IMR-90 (cell line): Measurements from ENCODE around the gene NOXRED1.

Source experiments
- BHLHE40 ChIP-seq: fragments of 150-350 bp; IDR thresholded peaks from 2 replicates; pipeline ENCODE4 v1.6.1; 2016; ENCODE audit warnings: mild to moderate bottlenecking, low read depth, low read length
- CEBPB ChIP-seq: IDR thresholded peaks from 2 replicates; pipeline ENCODE4 v1.6.1; 2012; ENCODE audit warnings: low read depth, low read length, improper control_type of control experiment
- CHD1 ChIP-seq: IDR thresholded peaks from 2 replicates; pipeline ENCODE4 v1.6.1; 2012; ENCODE audit warnings: low read depth, low read length, improper control_type of control experiment
- NFE2L2 ChIP-seq: fragments of 150-350 bp; IDR thresholded peaks from 2 replicates; pipeline ENCODE4 v1.6.1; 2016; ENCODE audit warnings: low read depth, mild to moderate bottlenecking, low read length
- POLR2A ChIP-seq: IDR thresholded peaks from 2 replicates; pipeline ENCODE4 v1.6.1; 2012; ENCODE audit warnings: mild to moderate bottlenecking, low read depth, low read length
- RAD21 ChIP-seq: IDR thresholded peaks from 2 replicates; pipeline ENCODE4 v1.6.1; 2012; ENCODE audit warnings: low read length, improper control_type of control experiment
- RFX5 ChIP-seq: IDR thresholded peaks from 2 replicates; pipeline ENCODE4 v1.8.0; 2012; ENCODE audit warnings: low read depth, mild to moderate bottlenecking, low read length, moderate library complexity
- TF ChIP-seq, protein P1 (sequence below): conservative IDR thresholded peaks from 2 replicates; pipeline ENCODE4 v1.5.1; 2012; ENCODE audit warnings: mild to moderate bottlenecking, low read depth, low read length, improper control_type of control experiment
- TF ChIP-seq, protein P2 (sequence below): fragments of 150-350 bp; IDR thresholded peaks from 2 replicates; pipeline ENCODE4 v1.6.1; 2017; ENCODE audit warnings: mild to moderate bottlenecking, antibody characterized with exemption, low read length, low read depth

DNA sequence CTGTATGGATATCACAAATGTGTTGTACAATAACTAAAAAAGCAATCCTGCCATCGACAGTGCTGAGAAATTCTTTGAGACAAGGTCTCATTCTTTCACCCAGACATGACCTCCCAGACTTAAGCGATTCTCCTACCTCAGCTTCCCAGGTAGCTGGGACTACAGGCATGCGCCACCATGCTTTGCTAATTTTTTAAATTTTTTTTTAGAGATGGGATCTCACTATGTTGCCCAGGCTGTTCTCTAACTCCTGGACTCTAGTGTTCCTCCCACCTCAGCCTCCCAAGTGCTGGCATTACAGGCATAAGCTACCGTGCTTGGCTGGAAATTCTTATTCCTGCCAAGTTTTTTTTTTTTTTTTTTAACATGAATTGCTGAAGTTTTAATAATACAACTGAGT lies 16.5 kb upstream of the NOXRED1 start:
- TF ChIP-seq, protein P1, sequence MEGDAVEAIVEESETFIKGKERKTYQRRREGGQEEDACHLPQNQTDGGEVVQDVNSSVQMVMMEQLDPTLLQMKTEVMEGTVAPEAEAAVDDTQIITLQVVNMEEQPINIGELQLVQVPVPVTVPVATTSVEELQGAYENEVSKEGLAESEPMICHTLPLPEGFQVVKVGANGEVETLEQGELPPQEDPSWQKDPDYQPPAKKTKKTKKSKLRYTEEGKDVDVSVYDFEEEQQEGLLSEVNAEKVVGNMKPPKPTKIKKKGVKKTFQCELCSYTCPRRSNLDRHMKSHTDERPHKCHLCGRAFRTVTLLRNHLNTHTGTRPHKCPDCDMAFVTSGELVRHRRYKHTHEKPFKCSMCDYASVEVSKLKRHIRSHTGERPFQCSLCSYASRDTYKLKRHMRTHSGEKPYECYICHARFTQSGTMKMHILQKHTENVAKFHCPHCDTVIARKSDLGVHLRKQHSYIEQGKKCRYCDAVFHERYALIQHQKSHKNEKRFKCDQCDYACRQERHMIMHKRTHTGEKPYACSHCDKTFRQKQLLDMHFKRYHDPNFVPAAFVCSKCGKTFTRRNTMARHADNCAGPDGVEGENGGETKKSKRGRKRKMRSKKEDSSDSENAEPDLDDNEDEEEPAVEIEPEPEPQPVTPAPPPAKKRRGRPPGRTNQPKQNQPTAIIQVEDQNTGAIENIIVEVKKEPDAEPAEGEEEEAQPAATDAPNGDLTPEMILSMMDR = no peak
- TF ChIP-seq RAD21 (no peak), CEBPB (no peak), POLR2A (no peak), CHD1 (no peak), BHLHE40 (no peak), NFE2L2 (no peak), RFX5 (no peak)
- TF ChIP-seq, protein P2, sequence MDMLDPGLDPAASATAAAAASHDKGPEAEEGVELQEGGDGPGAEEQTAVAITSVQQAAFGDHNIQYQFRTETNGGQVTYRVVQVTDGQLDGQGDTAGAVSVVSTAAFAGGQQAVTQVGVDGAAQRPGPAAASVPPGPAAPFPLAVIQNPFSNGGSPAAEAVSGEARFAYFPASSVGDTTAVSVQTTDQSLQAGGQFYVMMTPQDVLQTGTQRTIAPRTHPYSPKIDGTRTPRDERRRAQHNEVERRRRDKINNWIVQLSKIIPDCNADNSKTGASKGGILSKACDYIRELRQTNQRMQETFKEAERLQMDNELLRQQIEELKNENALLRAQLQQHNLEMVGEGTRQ = no peak
